OCI-LY1 (cell line): ENCODE data around the gene CTNNBL1.
"Not testable (repeated sequence)": the region's sequence is repeated elsewhere in the genome, so short reads cannot be mapped to it uniquely, and the experiment has no call there.

Experiments
- CTCF ChIP-seq: fragments of 200-600 bp; sonication (generic), shearing (Covaris generic); IDR thresholded peaks from 2 replicates; pipeline ENCODE4 v1.5.1; 2017; ENCODE audit warnings: mild to moderate bottlenecking, antibody characterized with exemption, low read length, moderate library complexity, mixed read lengths
- EZH2 ChIP-seq: fragments of 200-600 bp; sonication (generic), shearing (Covaris generic); IDR thresholded peaks from 2 replicates; pipeline ENCODE4 v1.8.0; 2017; ENCODE audit warnings: borderline replicate concordance, mixed run types, mild to moderate bottlenecking, antibody characterized with exemption, low read length, moderate library complexity, mixed read lengths

DNA sequence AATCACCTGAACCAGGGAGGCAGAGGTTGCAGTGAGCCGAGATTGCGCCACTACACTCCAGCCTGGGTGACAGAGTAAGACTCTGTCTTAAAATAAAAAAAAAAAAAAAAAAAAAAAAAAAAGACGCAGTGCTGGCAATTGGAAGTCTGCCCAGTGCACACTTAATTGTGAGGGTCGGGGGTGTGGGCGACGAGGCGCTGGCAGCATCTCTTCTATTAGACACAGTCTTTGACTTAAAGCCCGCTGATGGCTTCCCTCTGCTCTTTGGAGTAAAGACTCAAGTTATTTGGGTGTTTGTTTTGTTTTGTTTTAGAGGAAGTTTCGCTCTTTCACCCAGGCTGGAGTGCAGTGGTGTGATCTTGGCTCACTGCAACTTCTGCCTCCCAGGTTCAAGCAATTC, 10.7 kb upstream of the CTNNBL1 start:
- not testable (repeated sequence) for TF ChIP-seq CTCF, EZH2
